Non-pigmented ciliary epithelial cell (primary cell): ENCODE measurements around the gene ACVR1C.

Experiments used
- DNase-seq: peaks from one replicate; pipeline ENCODE4 v3.0.0-alpha.2; 2010; ENCODE audit warnings: low read depth

ACVR1C gene

DNA sequence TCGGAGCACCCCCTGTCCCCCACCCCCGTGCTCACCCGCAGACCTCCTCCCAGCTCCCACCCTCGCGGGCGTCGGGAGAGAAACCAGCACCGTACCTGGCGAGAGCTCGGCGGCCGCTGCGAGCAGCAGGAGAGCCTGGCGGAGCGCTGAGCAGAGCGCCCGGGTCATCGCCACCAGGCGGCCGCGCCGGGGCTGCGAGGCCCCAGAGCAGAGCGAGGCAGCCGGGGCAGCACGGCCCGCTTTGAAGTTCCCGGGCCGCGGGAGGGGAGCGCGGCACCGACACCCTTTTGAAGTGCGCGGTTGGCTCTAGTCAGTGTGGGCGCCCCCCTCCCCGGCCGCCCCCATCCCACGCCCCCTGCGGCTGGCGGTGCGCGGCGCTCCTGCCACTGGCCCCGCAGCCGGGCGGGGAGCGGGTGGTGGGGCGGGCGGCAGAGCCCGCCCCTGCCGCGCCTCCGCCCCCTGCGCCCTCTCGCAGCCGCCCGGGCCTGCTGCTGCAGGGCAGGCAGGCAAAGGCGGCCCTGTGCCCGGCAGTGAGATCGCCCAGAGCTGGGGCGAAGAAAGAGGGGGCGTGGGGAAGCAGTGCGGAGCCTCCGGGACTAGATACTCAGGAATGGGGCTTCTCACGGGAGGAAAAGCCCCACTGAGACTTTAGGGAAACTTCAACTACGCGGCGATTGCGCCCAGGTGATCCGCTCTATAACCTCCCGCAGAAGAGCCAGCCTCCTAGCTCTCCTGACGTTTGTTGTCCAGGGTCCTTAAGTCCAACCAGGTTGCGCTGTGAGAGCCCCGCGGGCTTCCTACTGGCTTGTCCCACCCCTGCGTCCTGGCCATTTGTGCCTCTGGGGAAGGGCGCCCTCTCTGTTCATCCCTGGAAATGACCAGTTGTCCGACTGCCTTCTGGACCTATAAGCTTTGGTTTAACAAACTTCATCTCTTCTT, at the start of gene ACVR1C:
TSS of gene ACVR1C (minus strand) at position 388 of the 939 bp plus-strand sequence. CDS start at position 168, 220 bp downstream.
- no peak for DNase-seq

DNA sequence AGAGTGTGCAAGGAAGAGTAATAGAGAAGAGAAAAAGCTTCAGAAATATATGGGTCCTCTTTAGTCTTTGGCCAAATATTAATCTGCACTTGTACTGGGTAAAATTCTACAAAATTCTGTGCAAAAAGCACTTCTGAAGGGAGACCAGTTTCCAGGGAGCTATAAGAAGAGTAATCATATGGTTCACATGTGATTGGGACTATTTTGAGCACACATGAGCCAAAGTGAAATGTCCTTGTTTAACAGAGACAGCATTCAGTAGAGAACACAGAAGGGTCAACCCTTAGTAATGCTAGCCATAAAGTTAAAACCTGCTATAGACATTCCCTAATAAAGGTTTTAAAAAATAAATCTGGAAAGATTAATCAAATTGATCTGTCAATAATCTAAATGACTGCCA, 49.3 kb upstream of the ACVR1C start:
- DNase-seq: no peak

DNA sequence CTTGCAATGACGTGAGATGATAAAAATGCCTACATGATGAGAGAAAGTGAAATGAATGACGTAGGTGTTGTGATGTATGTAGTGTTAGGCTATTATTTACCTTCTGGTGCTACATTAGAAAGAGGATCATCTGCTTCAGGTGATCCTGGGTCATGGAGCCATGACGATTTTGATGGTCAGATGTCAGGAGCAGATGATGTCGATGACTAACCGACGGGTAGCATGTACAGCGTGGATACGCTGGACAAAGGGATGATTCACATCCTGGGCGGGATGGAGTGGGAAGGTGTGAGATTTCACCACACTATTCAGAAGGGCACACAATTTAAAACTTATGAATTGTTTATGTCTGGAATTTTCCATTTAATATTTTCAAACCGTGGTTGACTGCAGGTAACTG, 43.5 kb upstream of the ACVR1C start:
- DNase-seq: no peak

DNA sequence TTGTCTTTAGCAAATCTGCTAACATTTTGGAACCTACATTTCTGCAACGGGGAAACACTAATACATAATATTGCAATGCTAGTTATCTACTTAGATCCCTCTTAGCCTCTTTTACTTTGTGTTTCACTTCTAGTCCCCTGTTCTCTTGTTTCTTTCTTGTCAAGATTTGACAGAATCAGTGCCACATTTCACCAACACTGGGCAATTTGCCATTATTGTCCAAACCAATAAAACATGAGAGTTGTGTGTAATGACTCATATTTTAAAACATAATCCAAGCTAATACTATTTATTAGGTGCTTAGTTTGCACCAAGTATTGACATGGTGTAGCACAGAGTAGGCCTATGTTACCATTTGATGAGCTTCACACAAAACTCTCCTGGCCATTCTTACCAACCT, 33.7 kb upstream of the ACVR1C start:
- no peak for DNase-seq

DNA sequence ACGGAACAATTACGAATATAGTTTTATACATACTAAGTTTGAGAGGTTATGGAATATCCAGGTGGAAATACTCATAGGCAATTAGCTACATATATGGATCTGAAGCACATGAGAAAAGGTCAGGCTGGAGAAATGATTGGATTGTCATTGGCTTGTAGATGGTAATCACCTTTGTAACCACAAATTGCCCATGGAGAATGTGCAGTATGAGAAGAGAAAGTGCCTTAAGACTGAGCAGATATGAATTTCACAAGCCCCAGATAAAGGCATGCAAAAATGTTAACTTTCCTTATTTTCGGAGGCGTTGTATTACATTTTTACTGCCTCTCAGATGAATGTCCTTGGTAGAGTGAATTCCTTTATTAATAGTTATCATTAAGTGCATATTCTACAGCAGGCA, 33.1 kb upstream of the ACVR1C start:
- DNase-seq: no peak

DNA sequence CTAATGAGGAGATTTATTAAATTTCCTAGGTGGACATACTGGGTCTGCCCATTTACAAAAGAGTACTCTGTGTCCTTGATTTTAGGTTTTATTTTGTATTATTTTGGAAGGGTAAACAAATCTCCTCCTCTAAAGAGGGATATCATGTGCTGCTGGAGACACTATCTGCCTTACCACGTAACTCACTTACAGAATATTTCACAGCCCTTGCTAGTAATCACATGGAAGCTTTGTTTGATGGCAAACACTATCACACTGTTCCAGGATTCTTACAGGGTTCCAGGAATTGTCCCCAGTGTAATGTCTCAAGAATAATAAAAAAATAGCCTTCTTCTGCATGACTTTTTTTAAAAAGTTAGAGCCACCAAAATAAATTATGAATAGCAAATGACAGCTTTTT, 29.2 kb upstream of the ACVR1C start:
- DNase-seq: no peak

DNA sequence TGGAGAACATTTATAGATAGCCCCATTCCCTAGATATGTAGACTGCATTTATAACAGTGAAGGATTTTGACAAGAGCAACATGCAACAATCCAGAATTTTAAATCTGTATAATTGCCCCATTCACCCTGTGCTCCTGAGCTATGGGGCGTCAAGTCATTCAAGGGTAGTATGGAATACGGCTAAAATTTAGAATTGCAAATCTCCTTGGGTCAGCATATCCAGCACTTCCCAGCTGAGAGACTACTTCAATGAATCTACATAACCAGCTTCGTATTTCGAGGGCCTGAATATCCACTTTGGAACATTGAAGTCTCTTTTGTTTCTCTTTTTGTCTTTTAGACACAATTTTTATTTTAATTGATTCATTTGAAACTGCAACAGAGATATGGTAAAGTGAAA, 28.4 kb upstream of the ACVR1C start:
- DNase-seq: no peak

DNA sequence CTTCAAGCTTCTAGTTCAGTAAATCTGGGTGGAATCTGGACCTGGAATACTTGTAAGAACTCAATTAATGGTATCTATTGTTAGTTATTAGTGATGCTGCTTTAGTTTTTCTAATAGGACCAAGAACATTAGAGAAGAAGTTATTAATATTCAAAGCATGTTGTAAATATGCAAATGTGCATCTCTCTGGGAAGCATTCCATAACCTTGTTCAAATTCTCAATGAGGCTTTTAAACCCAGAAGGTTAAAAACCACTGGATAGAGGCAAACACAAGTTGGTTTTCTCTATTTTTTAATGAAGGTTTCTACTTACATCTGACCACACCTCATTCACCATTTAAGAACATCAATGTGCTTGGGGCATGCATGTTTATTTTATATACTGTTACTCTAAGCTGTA, 16.1 kb upstream of the ACVR1C start:
- DNase-seq: no peak

DNA sequence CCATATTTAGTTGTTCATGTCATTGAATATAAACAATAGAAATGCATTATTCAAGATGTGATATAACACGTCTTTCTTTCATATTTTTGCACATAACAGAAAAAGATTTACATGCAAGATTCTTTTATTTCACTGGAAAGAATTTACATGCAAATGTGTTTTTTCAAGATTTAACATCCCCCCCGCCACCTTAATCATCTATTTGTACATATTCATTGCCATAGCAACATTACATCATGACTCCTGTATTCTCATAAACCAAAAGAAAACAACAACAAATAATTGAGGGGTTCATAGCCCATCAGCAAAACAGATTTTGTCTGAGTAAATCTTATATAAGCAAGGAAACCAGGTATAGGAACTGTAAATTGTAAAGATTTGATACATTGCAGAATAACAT, 3.2 kb upstream of the ACVR1C start:
- DNase-seq: no peak

DNA sequence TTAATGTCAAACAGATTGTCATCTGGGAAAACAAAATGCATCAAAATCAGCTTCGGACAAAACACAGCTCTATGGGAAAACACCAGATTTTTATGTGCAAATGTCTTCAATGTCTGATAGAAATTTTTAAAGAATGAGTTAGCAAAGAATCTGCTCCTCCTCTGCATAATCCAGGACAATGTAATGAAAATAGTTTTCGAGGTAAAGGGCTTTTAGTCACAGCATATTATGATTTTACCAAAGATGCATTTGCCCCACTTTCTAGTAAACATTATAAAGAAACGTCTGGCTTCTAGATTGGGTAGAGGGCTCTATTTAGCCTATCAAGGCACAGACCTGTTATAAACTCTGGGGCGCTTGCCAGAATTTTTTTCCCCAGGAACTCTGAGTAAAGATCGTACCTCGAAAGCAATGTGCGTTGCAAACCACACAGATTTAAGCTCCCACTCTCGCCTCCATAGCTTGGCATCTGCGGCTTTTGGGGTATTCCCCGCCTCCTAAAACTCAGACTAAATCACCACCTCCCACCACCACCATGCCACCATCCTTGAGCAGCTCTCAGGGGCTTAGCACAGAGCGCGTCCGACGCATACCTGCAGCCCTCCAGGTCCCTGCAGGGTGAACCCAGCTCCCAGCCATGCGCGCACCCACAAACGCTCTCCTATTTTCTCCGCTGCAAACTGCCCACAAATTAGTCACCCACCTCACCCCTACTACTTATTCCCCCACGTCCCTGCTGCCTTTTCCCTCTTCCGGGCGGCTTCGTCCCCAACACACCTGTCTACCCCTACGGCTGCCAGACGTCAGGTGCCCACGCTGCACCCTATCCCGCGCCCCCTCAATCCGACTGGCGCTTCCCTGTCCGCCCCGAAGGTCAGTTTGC, 829 bp downstream of the ACVR1C start:
- DNase-seq: no peak

DNA sequence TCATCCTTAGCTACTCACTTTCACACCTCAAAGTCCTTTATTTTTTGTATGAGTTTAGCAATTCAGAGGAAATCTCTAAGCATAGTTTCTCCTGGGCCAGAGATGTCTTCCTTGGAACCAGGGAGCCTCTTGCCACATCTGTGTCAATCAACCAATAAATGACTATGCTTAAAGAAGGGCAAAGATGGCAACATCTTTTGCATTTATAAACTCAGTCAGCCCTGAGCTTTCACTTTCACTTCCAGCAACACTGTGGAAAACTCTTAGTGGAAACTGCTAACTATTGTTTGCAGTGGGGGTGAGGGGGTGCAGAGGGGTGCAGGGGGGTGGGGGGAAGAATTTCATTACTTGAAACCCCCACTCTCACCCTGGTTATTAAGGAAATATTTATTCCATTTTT, 3.4 kb downstream of the ACVR1C start:
- DNase-seq: no peak

DNA sequence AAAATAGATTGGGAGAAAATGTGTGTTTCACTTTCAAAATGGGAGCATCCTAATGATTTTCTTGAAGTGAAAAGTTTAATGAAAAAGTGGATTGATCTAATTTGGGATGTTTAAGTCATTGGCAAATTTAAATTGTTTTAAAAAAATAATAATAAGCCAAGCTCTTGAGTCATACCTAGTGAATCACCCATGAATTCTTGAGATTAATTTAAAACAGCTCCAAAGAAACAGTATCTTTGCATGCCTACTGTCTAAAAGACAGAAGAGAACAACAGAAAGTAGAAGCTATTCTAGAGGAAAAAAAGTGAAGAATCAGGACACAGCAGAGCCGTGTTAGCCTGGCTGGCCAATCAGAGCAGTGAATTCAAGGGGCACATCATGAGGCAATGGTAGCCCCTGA, 7.7 kb downstream of the ACVR1C start:
- no peak for DNase-seq

DNA sequence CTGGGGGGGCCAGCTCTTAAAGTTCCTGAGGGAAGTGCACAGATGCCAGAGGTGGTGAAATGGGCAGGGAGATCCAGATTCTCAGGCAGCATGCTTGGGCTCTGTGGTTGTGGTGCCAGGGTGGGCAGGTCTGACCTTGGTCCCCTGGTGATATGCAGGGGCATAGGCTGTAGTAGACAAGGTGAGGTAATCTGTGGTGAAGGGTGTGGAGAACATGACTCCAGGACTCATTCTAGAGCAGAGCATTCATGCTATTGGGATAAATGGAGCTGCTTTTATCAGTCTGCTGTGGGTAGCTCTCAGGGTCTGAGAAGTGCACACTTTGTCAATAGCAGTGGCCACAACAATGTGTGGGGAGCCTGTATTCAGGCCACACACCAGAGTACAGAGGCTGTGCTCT, 16.9 kb downstream of the ACVR1C start:
- no peak for DNase-seq

DNA sequence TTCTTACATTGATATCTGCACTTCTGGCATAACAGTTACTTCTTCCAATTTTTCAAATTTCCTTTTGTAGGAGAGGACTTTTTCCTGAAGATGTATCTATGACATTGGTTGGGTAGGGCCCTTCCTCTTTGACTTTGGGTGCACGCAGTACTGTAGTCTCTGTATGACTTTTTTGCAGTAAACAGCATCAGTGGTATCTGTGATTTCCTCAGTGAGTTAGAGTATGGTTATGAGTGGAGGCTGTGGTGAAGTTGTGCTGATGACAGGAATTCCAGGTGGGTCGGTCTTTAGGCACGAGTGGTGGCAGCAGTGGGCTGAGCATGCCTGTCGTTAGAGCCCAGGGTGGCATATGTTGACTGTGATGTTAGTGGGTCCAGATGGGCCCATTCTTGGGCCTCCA, 17.6 kb downstream of the ACVR1C start:
- no peak for DNase-seq

DNA sequence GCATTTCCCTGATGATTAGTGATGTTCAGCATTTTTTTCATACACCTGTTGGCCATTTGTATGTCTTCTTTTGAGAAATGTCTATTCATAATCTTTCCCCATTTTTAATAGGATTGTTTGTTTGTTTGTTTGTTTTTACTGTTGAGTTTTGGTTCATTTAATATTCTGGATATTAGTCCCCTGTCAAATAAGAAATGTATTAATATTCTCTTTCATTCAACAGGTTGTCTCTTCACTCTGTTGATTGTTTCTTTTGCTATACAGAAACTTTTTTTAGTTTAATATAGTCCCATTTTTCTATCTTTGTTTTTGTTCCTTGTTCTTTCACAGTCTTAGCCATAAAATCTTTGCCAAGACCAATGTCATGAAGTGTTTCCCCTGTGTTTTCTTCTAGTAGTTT, 22.1 kb downstream of the ACVR1C start:
- DNase-seq: no peak

DNA sequence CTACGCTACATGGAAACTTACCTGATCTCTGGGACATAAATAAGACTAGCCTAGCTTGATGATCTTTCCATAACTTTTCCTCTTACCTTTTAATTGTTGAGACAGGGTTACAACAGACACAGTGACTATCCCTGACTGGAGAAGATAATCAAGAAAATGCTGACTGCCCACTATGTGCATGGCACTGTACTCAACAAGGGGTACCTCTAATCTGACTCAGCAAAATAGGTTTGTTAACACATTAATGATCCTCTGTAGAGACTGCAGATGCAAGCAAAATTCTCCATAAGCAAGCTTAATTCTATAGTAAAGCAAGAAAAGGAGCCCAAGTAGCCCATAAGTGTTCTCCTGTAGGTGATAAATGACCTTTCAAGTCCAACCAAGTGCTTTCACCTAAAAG, 25.5 kb downstream of the ACVR1C start:
- DNase-seq: no peak

DNA sequence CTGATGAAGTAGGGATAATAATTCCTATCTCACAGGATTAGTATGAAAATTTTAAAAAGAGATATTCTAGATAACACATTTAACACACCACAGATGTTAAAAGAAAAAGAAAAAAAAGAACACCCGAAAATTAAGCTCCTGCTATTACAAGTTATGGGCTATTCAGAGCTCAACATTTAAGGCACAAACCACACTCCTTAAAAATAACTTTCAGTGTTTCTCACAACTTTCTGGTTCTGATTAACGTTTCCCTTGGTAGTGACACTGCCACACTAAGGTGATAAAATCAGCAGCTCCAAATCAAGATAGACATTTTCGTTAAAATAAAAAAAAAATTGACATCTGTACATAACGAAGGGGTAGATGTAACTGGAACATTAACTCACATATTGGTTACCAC, 26.9 kb downstream of the ACVR1C start:
- no peak for DNase-seq

DNA sequence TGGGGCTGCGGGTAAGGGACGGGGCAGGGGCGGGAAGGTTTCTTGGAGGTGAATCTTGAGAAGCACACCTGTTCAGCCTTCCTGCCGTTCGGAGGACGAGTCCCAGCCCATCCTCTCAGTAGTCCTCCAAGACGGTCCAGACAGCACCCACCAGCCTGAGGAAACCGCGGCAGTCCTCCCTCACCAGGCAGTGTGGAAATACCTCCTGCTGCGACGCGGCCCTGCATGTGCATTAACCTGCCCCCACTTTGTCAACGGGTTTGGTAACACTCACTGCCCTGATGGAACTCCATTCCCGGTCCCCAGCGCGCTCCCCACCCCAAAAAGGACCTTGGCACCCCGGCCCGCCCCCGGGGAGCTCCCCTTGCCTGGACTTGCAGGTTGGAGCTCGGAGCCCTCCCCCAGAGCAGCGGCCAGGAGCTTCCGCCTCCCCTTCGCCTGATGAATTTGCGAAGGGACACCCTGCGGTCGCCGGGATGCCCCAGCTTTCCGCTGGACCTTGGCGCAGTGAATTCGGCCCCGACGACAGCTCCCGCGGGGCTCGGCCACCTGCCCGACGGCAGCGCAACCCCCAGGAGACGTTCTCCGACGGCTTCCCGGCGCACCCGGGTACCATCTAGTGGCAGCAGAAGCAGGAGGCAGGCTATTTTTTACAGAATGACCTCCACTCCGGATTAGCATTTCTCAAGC, 31.5 kb downstream of the ACVR1C start:
- DNase-seq: no peak

DNA sequence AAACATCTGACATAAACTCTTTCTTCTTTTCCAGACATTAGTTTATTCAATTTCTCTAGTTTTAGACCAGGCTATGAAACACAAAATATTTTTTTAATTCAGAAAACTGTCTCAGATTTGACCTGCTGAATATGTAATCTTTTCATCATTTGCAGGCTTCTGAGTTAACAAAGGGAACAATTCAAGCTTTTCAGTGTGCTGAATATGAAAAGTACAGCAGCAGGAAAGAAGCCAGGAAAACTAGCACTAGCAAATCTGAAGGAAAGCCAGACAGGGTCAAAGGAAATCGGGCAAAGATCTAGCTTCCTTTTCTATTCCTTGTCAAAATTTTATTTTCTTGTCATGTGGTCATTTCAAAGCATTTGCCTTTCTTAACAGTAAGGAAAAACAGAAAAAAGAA, 35.3 kb downstream of the ACVR1C start:
- DNase-seq: no peak

DNA sequence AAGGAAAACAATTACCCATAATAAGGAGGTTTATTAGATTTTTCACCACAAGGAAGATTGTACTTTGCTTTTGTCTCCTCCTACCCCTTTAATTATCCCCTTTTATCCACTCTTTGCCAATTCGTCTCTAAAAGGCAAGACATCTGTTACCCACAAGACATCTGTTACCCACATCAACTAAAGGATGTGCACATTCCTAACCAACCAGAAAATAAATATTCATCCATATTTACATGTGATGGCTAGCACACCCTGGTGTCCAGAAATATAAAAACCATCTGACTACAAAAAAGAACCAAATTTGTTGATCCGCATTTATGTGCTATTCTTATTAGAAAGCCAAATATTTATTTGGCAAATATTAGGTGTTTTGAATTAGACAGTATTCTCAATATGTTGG, 35.7 kb downstream of the ACVR1C start:
- DNase-seq: no peak

DNA sequence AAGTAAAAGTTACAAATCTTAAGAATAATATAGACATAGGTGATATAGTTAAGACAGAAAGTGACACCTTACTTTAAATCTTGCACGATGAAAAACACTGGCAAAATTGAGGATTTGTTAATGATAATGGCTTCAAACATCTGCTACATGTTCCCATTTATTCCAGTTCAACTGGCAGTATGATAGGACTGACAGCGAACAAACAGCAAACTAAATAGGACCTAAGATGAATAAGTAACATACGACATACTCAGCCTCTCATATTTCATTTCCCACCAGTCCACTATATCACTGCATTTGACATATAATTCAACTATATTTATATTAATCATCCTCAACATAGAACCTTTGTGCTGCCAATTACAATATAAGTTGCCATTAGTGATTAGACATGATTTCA, 36.3 kb downstream of the ACVR1C start:
- no peak for DNase-seq

DNA sequence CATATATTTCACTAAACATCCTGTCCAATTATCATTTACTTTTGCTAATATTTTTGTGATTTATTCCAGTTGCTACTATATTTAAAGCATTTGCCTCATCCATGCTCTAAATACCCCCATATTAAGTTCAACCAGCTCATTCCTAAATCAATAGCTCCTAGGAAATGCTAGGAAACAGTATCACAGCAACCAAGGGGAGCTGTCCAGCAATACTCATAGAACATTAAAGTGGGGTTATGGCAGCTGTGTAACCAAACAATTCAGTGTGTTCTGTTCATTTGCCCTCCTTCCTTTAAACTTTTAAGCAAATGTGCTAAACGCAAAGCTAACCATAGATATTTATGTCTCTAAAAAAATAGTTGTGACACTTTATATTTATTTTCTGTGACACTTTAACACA, 41.1 kb downstream of the ACVR1C start:
- no peak for DNase-seq

DNA sequence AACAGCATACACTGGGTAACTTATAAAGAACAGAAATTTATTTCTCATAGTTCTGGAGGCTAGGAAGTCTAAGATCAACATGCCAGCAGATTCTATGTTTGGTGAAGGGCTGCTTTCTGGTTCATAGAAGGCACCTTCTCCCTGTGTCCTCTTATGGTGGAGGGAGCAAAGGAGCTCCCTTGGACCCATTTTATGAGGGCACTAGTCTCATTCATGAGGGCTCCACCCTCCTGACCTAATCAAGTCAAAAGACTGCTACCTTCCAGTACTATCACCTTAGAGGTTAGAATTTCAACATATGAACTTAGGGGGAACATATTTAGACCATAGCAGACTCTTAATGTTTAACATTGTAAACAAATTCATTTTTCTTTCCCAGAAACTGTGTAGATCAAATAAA, 54.5 kb downstream of the ACVR1C start:
- no peak for DNase-seq
